Measurements from ENCODE around the gene PPIL3.

Gene PPIL3

GRCh38 chr2:200860092-200860795, 28.6 kb downstream of the PPIL3 start:
- DNase-seq, result no peak

GRCh38 chr2:200856806-200857205, 32.1 kb downstream of the PPIL3 start:
- no peak for DNase-seq

GRCh38 chr2:200852605-200853004, 36.3 kb downstream of the PPIL3 start:
- no peak for DNase-seq

GRCh38 chr2:200851398-200852248, 37.3 kb downstream of the PPIL3 start:
- DNase-seq, result no peak

- no peak for DNase-seq
Measured at GRCh38 chr2:200850512-200851256, 38.2 kb downstream of the PPIL3 start.

GRCh38 chr2:200847939-200848338, 40.9 kb downstream of the PPIL3 start:
- DNase-seq, result no peak

- DNase-seq, result no peak
Measured at GRCh38 chr2:200847269-200847668, 41.6 kb downstream of the PPIL3 start.

- no peak for DNase-seq
Measured at GRCh38 chr2:200845669-200846325, 43.1 kb downstream of the PPIL3 start.

GRCh38 chr2:200845194-200845593, 43.7 kb downstream of the PPIL3 start:
- no peak for DNase-seq

GRCh38 chr2:200843993-200844948, 44.6 kb downstream of the PPIL3 start:
- no peak for DNase-seq

- no peak for DNase-seq
Measured at GRCh38 chr2:200839513-200839912, 49.4 kb downstream of the PPIL3 start.

GRCh38 chr2:200834701-200835100, 54.2 kb downstream of the PPIL3 start:
- no peak for DNase-seq

- DNase-seq, result no peak
Measured at GRCh38 chr2:200829258-200829655, 59.6 kb downstream of the PPIL3 start.

GRCh38 chr2:200828572-200829257, 60.2 kb downstream of the PPIL3 start:
- no peak for DNase-seq

- DNase-seq, result no peak
Measured at GRCh38 chr2:200828104-200828503, 60.8 kb downstream of the PPIL3 start.

- no peak for DNase-seq
Measured at GRCh38 chr2:200821686-200822245, 67.1 kb downstream of the PPIL3 start.

Measured in NCI-H2029 treated with DMSO at 0.1 percent for 48 hours (cell line).